PC-3 (cell line): ENCODE data around the gene UBAC2. TPM values are rescaled to one million over a fixed set of nuclear protein-coding genes. Genes with fewer than 3 reads are reported as not detected.

Experiments used
- ATAC-seq: fragments of 200-7000 bp; cut with Tn5 transposase; 2 replicates; pipeline ENCODE4 v1.9.1; 2020; ENCODE audit warnings: mild to moderate bottlenecking, moderate library complexity
- BruUV-seq: library from RNA; stranded (reverse); fragments of 400-500 nt; replicated peaks from 2 replicates; lab custom pipeline; 2021; lab: Mats Ljungman, UMichigan
- CTCF ChIA-PET: fragments of 300-600 bp; sonication (Branson Sonifier 250); formaldehyde crosslinking; loops from one replicate; lab custom pipeline; 2022; ENCODE audit warnings: antibody characterized with exemption; lab: Charles Lee
- POLR2A ChIA-PET: fragments of 300-600 bp; sonication (Branson Sonifier 250); formaldehyde crosslinking; loops from one replicate; lab custom pipeline; 2022; ENCODE audit warnings: antibody characterized with exemption; ENCODE audit not compliant: unreplicated experiment; lab: Charles Lee
- DNase-seq: peaks from one replicate; pipeline ENCODE4 v3.0.0-alpha.2; 2015
- H2AFZ ChIP-seq: fragments of 300-600 bp; sonication (generic); 2 replicates; pipeline ENCODE4 v1.6.0; 2016; ENCODE audit warnings: antibody characterized with exemption, low read length
- H3F3A ChIP-seq: fragments of 300-600 bp; sonication (generic); one replicate; pipeline ENCODE4 v1.6.0; 2017; ENCODE audit warnings: antibody characterized with exemption, low read length, control low read depth, mild to moderate bottlenecking; ENCODE audit not compliant: unreplicated experiment
- H3K27ac ChIP-seq: fragments of 300-600 bp; sonication (generic); 2 replicates; pipeline ENCODE4 v1.5.1; 2016; ENCODE audit warnings: mild to moderate bottlenecking, low read length
- H3K27me3 ChIP-seq: fragments of 300-600 bp; sonication (generic); 2 replicates; pipeline ENCODE4 v1.6.1; 2016; ENCODE audit warnings: low read length, mixed read lengths
- H3K36me3 ChIP-seq: fragments of 300-600 bp; sonication (generic); 2 replicates; pipeline ENCODE4 v1.6.1; 2016; ENCODE audit warnings: low read depth, mixed run types, low read length, mixed read lengths
- H3K4me1 ChIP-seq: fragments of 300-600 bp; sonication (generic); 2 replicates; pipeline ENCODE4 v1.5.1; 2016; ENCODE audit warnings: low read length; ENCODE audit not compliant: insufficient read depth
- H3K4me2 ChIP-seq: fragments of 300-600 bp; sonication (generic); 2 replicates; pipeline ENCODE4 v1.6.0; 2016; ENCODE audit warnings: low read length
- H3K4me3 ChIP-seq: fragments of 300-600 bp; sonication (generic); 2 replicates; pipeline ENCODE4 v1.5.1; 2016; ENCODE audit warnings: mild to moderate bottlenecking, low read length, mixed read lengths
- H3K79me2 ChIP-seq: fragments of 300-600 bp; sonication (generic); 2 replicates; pipeline ENCODE4 v1.6.1; 2017; ENCODE audit warnings: low read length, mixed read lengths
- H3K9ac ChIP-seq: fragments of 300-600 bp; sonication (generic); 2 replicates; pipeline ENCODE4 v1.6.0; 2016; ENCODE audit warnings: mild to moderate bottlenecking, low read length
- H3K9me2 ChIP-seq: fragments of 300-600 bp; sonication (generic); replicated peaks from 2 replicates; pipeline ENCODE4 v1.6.1; 2016; ENCODE audit warnings: mixed run types, low read length, mixed read lengths
- H3K9me3 ChIP-seq: fragments of 300-600 bp; sonication (generic); 2 replicates; pipeline ENCODE4 v1.6.1; 2016; ENCODE audit warnings: low read length, mixed read lengths
- H4K20me1 ChIP-seq: fragments of 300-600 bp; sonication (generic); 2 replicates; pipeline ENCODE4 v1.6.1; 2016; ENCODE audit warnings: low read length, mixed read lengths
- CTCF ChIP-seq: fragments of 300-600 bp; sonication (generic); conservative IDR thresholded peaks from 2 replicates; pipeline ENCODE4 v1.5.1; 2017; ENCODE audit warnings: antibody characterized with exemption, low read depth, mild to moderate bottlenecking, low read length
- EZH2 ChIP-seq: fragments of 300-600 bp; sonication (generic); IDR thresholded peaks from one replicate; pipeline ENCODE4 v1.6.1; 2017; ENCODE audit warnings: antibody characterized with exemption, mild to moderate bottlenecking, low read length; ENCODE audit not compliant: unreplicated experiment
- EZH2phosphoT487 ChIP-seq: fragments of 300-600 bp; sonication (generic); IDR thresholded peaks from 2 replicates; pipeline ENCODE4 v1.6.1; 2018; ENCODE audit warnings: mild to moderate bottlenecking, antibody characterized with exemption, low read length, borderline replicate concordance
- intact Hi-C: fragments of 100-400 bp; cut with micrococcal nuclease; formaldehyde crosslinking; loops from 2 replicates; pipeline ENCODE4 v1.9.0; 2023
- total RNA-seq: library from RNA; depleted of rRNA; stranded (reverse); fragments of >200 nt; gene quantifications from 2 replicates; pipeline ENCODE4 v1.2.3, GENCODE V29; 2014

The UBAC2 gene
- total RNA-seq, 1 experiment from 2014 or later, result 34.5 TPM

- ChIA-PET CTCF (no interaction called here), POLR2A (no interaction called here)
- ATAC-seq (no peak), DNase-seq (no peak)
- no TSS peak for BruUV-seq
- intact Hi-C loops, result no loop called here
- H3K27me3 ChIP-seq, result no peaks in the 10 kb centered on the region
- H2AFZ ChIP-seq, result no peak overlapping the region
- TF ChIP-seq EZH2, result no peak
- H3K27ac ChIP-seq, result no peak overlapping the region
- H3K4me3 ChIP-seq, result no peak overlapping the region
- no peaks in the 10 kb centered on the region for H3K79me2 ChIP-seq
- H3K4me1 ChIP-seq, result no peaks in the 10 kb centered on the region
- H3K36me3 ChIP-seq, result no peaks in the 10 kb centered on the region
- no peak overlapping the region for H3K9ac ChIP-seq
- H3K4me2 ChIP-seq, result no peak overlapping the region
- H3K9me2 ChIP-seq, result no peaks in the 10 kb centered on the region
- no peaks in the 10 kb centered on the region for H3K9me3 ChIP-seq
- no peaks in the 10 kb centered on the region for H3F3A ChIP-seq
- H4K20me1 ChIP-seq, result no peaks in the 10 kb centered on the region
Measured at GRCh38 chr13:99294958-99295357, 94.3 kb downstream of the UBAC2 start.

- ChIA-PET POLR2A (no interaction called here), CTCF (no interaction called here)
- Histone ChIP-seq H3K9ac (no peak overlapping the region), H4K20me1 (no peaks in the 10 kb centered on the region), H2AFZ (no peak overlapping the region), H3K9me3 (no peaks in the 10 kb centered on the region), H3K36me3 (no peaks in the 10 kb centered on the region), H3K9me2 (no peaks in the 10 kb centered on the region), H3K27me3 (no peaks in the 10 kb centered on the region), H3F3A (no peaks in the 10 kb centered on the region), H3K27ac (no peak overlapping the region), H3K4me1 (no peaks in the 10 kb centered on the region), H3K79me2 (no peaks in the 10 kb centered on the region), H3K4me2 (no peak overlapping the region), H3K4me3 (no peak overlapping the region)
- TF ChIP-seq EZH2phosphoT487 (no peak), CTCF (no peak), EZH2 (no peak)
- ATAC-seq, result no peak
- intact Hi-C loops, result no loop called here
- no TSS peak for BruUV-seq
- DNase-seq, result no peak
Measured at GRCh38 chr13:99295488-99296252, 95.0 kb downstream of the UBAC2 start.

DNA sequence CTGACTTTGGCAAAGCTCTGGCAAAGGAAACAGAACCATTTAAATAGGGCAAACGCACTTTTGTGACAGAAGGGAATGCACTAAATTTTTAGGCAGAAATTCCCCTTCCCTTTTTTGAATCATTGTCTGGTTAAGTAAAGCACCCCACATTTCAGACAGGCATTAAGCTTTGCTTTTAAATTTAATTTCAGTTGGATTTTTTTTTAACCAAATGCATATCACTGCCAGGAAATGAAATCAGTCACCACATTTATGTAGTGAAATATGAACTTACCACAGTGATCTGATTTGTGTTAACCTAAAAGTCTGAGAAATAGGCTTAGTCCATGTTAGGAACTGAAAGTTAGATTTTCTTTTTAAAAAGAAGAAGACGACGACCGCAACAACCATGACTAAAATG is 95.7 kb downstream of the UBAC2 start:
- Histone ChIP-seq H3K4me2 (no peak overlapping the region), H3F3A (no peaks in the 10 kb centered on the region), H3K4me1 (no peaks in the 10 kb centered on the region), H3K27me3 (no peaks in the 10 kb centered on the region), H3K27ac (no peak overlapping the region), H3K79me2 (no peaks in the 10 kb centered on the region), H4K20me1 (no peaks in the 10 kb centered on the region), H3K4me3 (no peak overlapping the region), H2AFZ (no peak overlapping the region), H3K9ac (no peak overlapping the region), H3K36me3 (no peaks in the 10 kb centered on the region), H3K9me3 (no peaks in the 10 kb centered on the region), H3K9me2 (no peaks in the 10 kb centered on the region)
- CTCF ChIA-PET, result no interaction called here
- DNase-seq (no peak), ATAC-seq (no peak)
- BruUV-seq, result no TSS peak
- TF ChIP-seq CTCF (no peak), EZH2phosphoT487 (no peak), EZH2 (no peak)
- intact Hi-C loops, result no loop called here
- POLR2A ChIA-PET, result no interaction called here
